AG09309 (cell line): Measurements from ENCODE around the gene UQCC2.

ENCODE experiments used
- DNase-seq: peaks from one replicate; pipeline ENCODE4 v3.0.0-alpha.2; 2010; ENCODE audit warnings: low read depth
- H3K4me3 ChIP-seq: 2 replicates; pipeline ENCODE4 v1.5.1; 2011; ENCODE audit warnings: mild to moderate bottlenecking, low read depth, low read length, moderate library complexity; ENCODE audit not compliant: control insufficient read depth
- CTCF ChIP-seq: IDR thresholded peaks from 2 replicates; pipeline ENCODE4 v1.5.1; 2011; ENCODE audit warnings: mild to moderate bottlenecking, low read depth, low read length, inconsistent platforms; ENCODE audit not compliant: insufficient read depth, control insufficient read depth; ENCODE audit errors: missing control alignments

UQCC2 gene

GRCh38 chr6:33702345-33702977 is 9.0 kb downstream of the UQCC2 start:
- no peak overlapping the region for H3K4me3 ChIP-seq
- peak; percentile 83 for TF ChIP-seq CTCF
- DNase-seq = peak; percentile 55

GRCh38 chr6:33700391-33701050 is 11.0 kb downstream of the UQCC2 start:
- TF ChIP-seq CTCF = peak; percentile 79
- DNase-seq = no peak
- no peak overlapping the region for H3K4me3 ChIP-seq

GRCh38 chr6:33699739-33700138 is 11.8 kb downstream of the UQCC2 start:
- no peak for TF ChIP-seq CTCF
- no peak overlapping the region for H3K4me3 ChIP-seq

DNA sequence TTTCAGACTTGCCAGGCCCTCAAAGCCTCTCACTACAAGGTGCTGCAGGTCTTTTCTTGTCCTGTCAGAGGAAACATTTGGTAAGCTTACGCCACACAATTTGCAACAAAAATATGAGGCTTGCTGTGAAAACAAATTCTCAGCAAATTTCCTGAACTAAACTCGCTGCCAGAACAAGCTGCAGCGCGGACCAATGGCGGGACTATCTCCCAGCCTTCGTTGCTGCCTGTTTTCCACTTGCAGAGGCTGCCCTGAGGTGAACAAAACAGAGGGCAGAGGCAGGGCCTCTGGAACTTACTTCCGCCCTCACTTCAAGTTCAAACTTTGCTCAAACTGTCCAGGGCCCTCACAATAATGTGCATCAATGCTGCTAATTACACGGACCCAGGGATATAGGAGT is 12.4 kb downstream of the UQCC2 start:
- TF ChIP-seq CTCF = no peak
- DNase-seq = no peak
- H3K4me3 ChIP-seq = no peak overlapping the region

More at GRCh38 chr6:33699739-33700138, 11.8 kb downstream of the UQCC2 start:
- DNase-seq = no peak

DNA sequence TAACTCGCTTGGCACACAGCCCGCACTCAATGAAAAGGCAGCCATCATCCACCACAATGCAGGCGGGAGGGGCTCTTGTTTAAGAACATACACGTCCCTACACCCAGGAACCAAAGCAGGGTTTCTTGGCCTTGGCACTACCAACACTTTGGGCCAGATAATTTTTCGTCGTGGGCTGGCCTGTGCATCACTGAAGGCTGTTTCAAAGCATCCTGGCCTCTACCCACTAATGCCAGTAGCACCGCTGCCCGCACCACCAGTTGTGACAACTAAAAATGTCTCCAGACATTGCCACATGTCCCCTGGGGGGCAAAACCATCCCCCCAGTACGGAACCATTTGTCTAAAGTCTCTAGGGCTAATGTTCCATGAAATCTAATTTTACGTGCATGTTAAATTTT is 13.0 kb downstream of the UQCC2 start:
- no peak for TF ChIP-seq CTCF
- no peak overlapping the region for H3K4me3 ChIP-seq
- no peak for DNase-seq

- TF ChIP-seq CTCF = no peak
- H3K4me3 ChIP-seq = no peak overlapping the region
- no peak for DNase-seq
These were observed 13.7 kb downstream of the UQCC2 start for GRCh38 chr6:33697845-33698244.
